ENCODE results near the gene FEZ2. TPM values are rescaled to one million over a fixed set of nuclear protein-coding genes. Genes with fewer than 3 reads are reported as not detected.

The FEZ2 gene
- total and polyA plus RNA-seq, 9 of the 15 experiments (the other 6 are each of a cell fraction or from before 2014, with no cell fraction given): 9.9 to 35.5 (median 20.1) TPM

GRCh38 chr2:36516136-36516870 lies 81.7 kb downstream of the FEZ2 start:
- 5% methylated on average over 8 of the region's 8 CpGs for WGBS (ENCODE audit: insufficient coverage, low coverage, missing lambda C conversion rate)
- no peak overlapping the region for H3K27ac ChIP-seq (ENCODE audit: extremely low read depth, low read depth, low read length)
- H3K4me1 ChIP-seq (replicated peaks in 1 of 2; ENCODE audit: control insufficient read depth in 2 of 2, insufficient read depth in 2 of 2, low read length in 2 of 2): peaks cover 0 to 15% of the 10 kb centered on the region in 2 experiments; a peak in 3 of 5 replicates
- DNase-seq (ENCODE audit: extremely low read depth in 1 of 4, low spot score in 3 of 4) (no peak), ATAC-seq (no peak), FAIRE-seq (no peak)
- CTCF ChIA-PET (ENCODE audit: low intra/inter-chr PET ratio): no interaction called here
- no peak overlapping the region for H3K4me2 ChIP-seq (ENCODE audit: insufficient read depth, low read length)
- H3K79me2 ChIP-seq (ENCODE audit: control insufficient read depth, insufficient read depth, low read length): no peaks in the 10 kb centered on the region
- no peaks in the 10 kb centered on the region for H3K36me3 ChIP-seq (ENCODE audit: control insufficient read depth, insufficient read depth, low read length)
- H3K9me1 ChIP-seq (ENCODE audit: control insufficient read depth, insufficient read depth, low read length): no peaks in the 10 kb centered on the region
- peaks cover 0 to 5% of the 10 kb centered on the region in 2 experiments; a peak in 1 of 5 replicates for H3K27me3 ChIP-seq (ENCODE audit: control insufficient read depth in 2 of 2, insufficient read depth in 2 of 2, low read length in 2 of 2)
- H3K9ac ChIP-seq (ENCODE audit: insufficient read depth in 1 of 2, low read depth in 2 of 2, low read length in 2 of 2): no peak overlapping the region
- in situ Hi-C loops (cut with MboI): no loop called here
- H2AFZ ChIP-seq (ENCODE audit: low read depth, low read length): no peak overlapping the region
- POLR2A ChIA-PET: no interaction called here
- BruUV-seq (replicated peaks): no TSS peak
- no peaks in the 10 kb centered on the region for H3K9me3 ChIP-seq (replicated peaks; ENCODE audit: control insufficient read depth, insufficient read depth, low read depth, low read length)
- TF ChIP-seq TAF9B (IDR thresholded peaks at IDR 0.05; ENCODE audit: partially characterized antibody) (no peak), LARP7 (IDR thresholded peaks at IDR 0.05) (no peak), JUNB (CRISPR knock-in tag; conservative IDR thresholded peaks at IDR 0.05) (no peak), ETS2 (tag; IDR thresholded peaks at IDR 0.05; ENCODE audit: borderline replicate concordance, poor library complexity, severe bottlenecking) (no peak), ZNF324 (CRISPR knock-in tag; IDR thresholded peaks at IDR 0.05) (no peak), NFIX (CRISPR knock-in tag; IDR thresholded peaks at IDR 0.05; ENCODE audit: low read depth) (no peak), ZNF280B (CRISPR knock-in tag; IDR thresholded peaks at IDR 0.05) (no peak), ZBTB2 (IDR thresholded peaks at IDR 0.05) (no peak), NR0B1 (IDR thresholded peaks at IDR 0.05; ENCODE audit: partially characterized antibody) (no peak), MBD2 (IDR thresholded peaks at IDR 0.05; ENCODE audit: borderline replicate concordance, low read depth) (no peak), CBFA2T3 (IDR thresholded peaks at IDR 0.05) (no peak), KDM5B (IDR thresholded peaks at IDR 0.05; ENCODE audit: insufficient replicate concordance, low read depth, low read length) (no peak), CREBBP (IDR thresholded peaks at IDR 0.05; ENCODE audit: low read depth, low read length) (no peak), HDAC3 (IDR thresholded peaks at IDR 0.05; ENCODE audit: borderline replicate concordance, partially characterized antibody) (no peak), CXXC5 (CRISPR knock-in tag; IDR thresholded peaks at IDR 0.05) (no peak), FOXJ3 (CRISPR knock-in tag; IDR thresholded peaks at IDR 0.05) (no peak), DLX4 (CRISPR knock-in tag; IDR thresholded peaks at IDR 0.05) (no peak), RHOXF2B (CRISPR knock-in tag; conservative IDR thresholded peaks at IDR 0.05) (no peak), BCOR (IDR thresholded peaks at IDR 0.05) (no peak)
- H4K20me1 ChIP-seq (replicated peaks; ENCODE audit: control insufficient read depth, insufficient read depth, low read length): 0 out of 2 replicates have a peak, but pooled peaks cover 2% of the 10 kb centered on the region
- intact Hi-C loops (cut with micrococcal nuclease): no loop called here
- no peak overlapping the region for H3K4me3 ChIP-seq

All from K562 (cell line).